ENCODE measurements around the gene GAMT. TPM values are rescaled to one million over a fixed set of nuclear protein-coding genes. Genes with fewer than 3 reads are reported as not detected.

Gene GAMT
- total RNA-seq, 2 experiments from 2014 or later, result 36.5 to 37.6 TPM

DNA sequence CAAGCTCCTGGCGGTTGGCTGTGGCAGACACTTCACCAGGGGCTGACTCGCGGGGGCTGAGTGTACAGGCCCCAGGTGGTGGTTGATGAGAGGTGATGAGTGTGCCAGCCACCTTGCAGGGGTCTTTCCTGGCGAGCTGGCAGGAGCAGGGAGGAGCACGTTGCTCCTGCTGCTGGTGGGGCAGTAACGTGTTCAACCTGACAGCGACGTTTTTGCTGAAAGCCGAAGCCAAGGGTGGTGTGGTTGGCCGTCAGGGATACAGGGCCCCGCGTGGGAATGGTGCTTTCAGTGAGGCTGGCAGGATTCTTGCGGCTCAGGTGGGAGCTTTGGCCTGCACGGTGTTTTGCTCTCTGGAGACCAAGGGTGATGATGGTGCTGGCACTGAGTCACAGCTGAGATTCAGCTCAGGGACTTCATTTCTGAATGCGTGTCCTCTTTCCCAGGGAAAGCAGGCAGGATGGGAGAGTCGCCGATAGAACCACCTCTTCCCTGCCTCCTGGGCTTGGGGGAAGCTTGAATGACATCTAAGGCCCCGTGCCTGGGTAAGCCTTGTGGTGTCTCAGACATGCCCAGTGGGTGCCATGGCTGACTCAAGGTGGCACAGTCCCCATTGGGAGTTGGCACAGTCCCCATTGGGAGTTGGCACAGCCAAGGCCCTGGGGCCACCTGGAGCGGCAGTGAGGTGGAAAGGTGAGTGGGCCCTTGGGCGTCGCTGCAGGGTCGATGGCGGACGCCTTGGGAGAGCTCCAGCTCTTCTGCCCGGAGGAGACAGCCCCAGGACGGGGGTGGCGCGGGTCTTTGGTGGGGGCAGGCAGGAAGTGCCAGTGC, 14.9 kb upstream of the GAMT start:
- Mint-ChIP-seq H3K36me3 (peaks cover 34% of the 10 kb centered on the region), H3K4me1 (peaks cover 48% of the 10 kb centered on the region), H3K4me3 (peak overlapping the region; percentile 43), H3K27me3 (no peaks in the 10 kb centered on the region), H3K27ac (peak overlapping the region; percentile 27), H3K9me3 (no peaks in the 10 kb centered on the region)
- no peak for DNase-seq

DNA sequence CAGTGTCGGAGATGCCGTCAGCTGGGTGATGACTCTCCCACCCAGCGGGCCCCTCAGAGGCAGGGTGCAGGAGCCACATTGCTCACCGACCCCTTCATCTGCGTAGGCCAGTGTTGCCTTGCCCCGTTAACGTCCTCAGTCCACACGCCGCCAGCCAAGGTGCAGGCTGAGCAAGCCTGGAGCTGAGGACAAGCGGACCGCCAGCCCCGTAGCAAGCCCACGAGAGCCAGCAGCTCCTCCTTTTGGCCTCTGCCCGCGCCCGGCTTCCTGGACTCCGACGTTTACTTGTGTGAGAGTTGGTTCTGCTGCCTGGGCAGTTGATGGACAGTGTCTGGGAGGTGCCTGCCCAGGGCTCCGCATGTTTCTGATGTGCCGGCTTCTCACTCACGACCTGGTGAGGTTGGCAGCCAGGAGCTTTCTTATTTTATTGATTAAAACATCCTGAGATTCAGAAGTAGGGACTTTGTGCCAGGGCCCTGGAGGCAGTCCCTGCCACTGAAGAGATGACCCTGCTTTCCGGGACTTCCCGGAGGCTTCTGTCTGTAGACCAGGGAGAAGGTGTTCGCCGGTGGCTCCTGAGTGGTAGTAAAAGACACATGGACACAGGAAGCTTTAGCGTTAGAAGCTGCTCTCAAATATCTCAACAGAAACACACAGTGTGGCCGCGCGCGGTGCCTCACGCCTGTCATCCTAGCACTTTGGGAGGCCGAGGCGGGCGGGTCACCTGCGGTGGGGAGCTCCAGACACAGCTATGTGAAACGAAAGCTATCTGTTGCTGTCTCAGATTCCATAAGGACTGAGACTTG, 11.9 kb upstream of the GAMT start:
- Mint-ChIP-seq H3K4me3 (no peak overlapping the region), H3K27ac (peak overlapping the region; percentile 69), H3K4me1 (peaks cover 71% of the 10 kb centered on the region), H3K9me3 (no peaks in the 10 kb centered on the region), H3K36me3 (peaks cover 53% of the 10 kb centered on the region), H3K27me3 (no peaks in the 10 kb centered on the region)
- no peak for DNase-seq

DNA sequence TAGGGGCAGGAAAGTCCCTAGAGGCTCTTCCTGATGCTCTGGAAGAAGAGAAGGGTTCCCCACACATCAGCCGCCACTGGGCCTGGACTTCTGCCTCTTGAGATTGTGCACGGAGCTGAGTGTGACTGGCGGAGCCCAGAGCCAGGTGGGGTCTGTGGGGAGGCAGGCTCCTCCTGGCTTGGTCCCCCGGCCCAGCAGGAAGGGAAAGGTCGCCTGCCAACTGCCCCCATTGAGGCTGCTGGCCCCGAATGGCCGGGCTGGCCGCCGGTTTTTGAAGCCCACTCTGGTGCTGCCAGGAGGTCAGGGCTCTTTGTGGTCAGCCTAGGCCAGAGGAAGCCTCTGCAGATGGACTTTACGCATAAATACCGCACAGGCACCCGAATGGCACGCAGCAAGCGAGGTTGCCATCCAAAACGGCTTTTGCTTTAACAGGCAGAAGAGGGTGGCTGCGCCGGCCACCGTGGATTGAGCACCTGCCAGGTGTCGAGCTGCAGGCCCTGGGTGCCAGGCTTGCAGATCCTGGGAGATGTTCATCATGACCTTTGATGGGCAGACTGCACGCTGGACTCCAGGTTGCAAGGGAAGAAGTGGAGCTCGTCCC, 11.1 kb upstream of the GAMT start:
- peaks cover 49% of the 10 kb centered on the region for H3K36me3 Mint-ChIP-seq
- H3K4me3 Mint-ChIP-seq, result no peak overlapping the region
- no peaks in the 10 kb centered on the region for H3K9me3 Mint-ChIP-seq
- peaks cover 68% of the 10 kb centered on the region for H3K4me1 Mint-ChIP-seq
- peak overlapping the region; percentile 95 for H3K27ac Mint-ChIP-seq
- no peaks in the 10 kb centered on the region for H3K27me3 Mint-ChIP-seq
- DNase-seq, result no peak

DNA sequence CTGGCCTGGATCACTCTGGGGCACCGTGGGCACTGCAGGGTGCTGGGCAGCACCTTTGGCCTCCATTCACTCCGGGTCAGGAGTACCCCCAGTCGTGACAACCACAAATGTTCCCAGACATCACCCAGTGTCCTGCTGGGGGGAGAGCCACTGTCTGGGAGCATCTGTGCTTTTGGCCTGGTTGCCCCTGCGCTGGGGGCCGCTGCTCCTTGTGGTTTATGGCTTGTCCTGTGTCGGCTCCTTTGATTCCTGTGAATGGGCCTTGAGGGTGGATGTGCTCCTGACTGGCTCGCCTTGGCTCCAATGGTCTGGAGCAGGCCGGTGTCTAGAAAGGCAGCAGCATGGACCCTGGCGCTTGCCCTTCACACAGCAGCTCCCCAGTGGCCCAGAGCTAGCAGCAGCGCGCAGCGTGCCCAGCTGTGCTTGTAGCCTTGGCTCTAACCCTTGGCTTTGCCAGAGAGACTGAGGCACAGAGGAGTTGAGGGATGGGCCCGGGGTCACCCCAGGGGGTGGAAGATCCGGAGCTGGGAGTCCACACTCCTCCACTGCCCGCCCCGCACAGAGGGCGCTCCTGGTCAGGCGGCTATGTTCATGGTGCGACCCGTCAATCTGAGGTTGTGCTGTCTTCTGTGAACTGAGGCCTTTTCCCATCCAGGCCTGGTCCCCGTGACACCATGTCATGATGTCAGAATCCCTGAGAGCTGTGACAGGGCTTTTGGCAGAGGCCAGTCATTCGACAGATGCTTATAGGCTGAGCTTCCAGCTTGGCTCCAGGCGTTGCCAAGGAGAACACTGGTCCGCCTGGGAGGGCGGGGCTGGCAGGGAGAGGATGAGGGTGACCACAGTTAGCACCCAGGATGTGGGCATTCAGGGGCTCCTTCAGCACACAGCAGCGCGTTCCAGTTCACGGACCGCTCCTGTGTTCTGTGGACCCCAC, 10.2 kb upstream of the GAMT start:
- H3K9me3 Mint-ChIP-seq, result no peaks in the 10 kb centered on the region
- H3K27ac Mint-ChIP-seq, result peak overlapping the region; percentile 95
- H3K4me3 Mint-ChIP-seq, result no peak overlapping the region
- DNase-seq, result peak; percentile 39
- no peaks in the 10 kb centered on the region for H3K27me3 Mint-ChIP-seq
- peaks cover 47% of the 10 kb centered on the region for H3K36me3 Mint-ChIP-seq
- H3K4me1 Mint-ChIP-seq, result peaks cover 65% of the 10 kb centered on the region

DNA sequence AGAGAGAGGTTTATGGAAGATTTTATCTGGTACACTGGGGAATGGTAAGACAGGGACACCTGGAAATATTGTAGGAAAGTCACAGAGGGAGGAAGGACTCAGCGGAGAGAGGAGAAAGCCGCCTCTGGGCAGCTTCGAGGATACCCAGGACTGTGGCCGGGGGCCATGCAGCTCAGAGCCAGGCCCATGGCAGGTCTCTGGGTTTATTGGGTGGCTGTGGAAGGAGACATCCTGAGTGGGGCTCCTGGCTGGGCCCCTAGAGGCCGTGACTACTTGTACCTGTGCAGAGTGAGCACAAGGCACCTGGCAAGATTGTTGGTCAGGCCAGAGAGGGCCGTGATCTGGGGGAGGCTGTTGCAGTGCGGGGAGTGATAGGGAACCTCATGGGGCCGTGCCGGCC, 9.4 kb upstream of the GAMT start:
- H3K4me3 Mint-ChIP-seq, result peak overlapping the region; percentile 96
- H3K4me1 Mint-ChIP-seq, result peaks cover 61% of the 10 kb centered on the region
- no peaks in the 10 kb centered on the region for H3K27me3 Mint-ChIP-seq
- peaks cover 47% of the 10 kb centered on the region for H3K36me3 Mint-ChIP-seq
- DNase-seq, result no peak
- no peaks in the 10 kb centered on the region for H3K9me3 Mint-ChIP-seq
- H3K27ac Mint-ChIP-seq, result peak overlapping the region; percentile 95

DNA sequence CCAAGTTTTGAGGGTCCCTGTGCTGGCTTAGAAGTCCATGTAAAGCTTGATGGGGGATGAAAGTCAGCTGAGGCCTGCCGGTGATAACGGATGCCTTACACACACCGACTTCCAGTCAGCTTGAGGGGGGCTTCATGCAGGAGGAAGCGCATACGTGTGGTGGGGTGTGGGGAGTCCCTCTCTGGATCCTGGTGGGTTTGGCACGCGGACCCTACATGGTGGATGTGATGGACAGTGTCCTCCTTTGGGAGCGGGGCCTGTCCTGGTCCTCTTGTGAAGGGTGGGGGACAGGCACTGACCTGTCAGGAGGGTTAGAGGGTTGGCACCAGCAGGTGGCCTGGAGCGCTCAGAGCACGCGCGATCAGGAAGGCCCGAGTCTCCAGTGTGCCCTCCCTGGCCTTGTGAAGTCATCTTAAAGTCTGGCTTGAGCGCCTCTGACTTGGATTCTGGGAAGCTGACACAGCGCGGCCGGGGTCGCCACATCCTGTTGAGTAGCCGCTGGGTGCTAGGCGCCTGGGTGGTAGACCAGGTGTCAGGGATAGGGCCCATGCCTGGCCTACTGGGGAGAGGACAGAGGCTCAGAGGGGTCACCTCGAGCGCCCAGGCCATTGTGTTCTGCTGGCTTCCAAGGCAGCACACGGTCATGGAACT, 8.9 kb upstream of the GAMT start:
- peaks cover 57% of the 10 kb centered on the region for H3K4me1 Mint-ChIP-seq
- H3K27ac Mint-ChIP-seq, result peak overlapping the region; percentile 95
- peak; percentile 52 for DNase-seq
- H3K9me3 Mint-ChIP-seq, result no peaks in the 10 kb centered on the region
- H3K27me3 Mint-ChIP-seq, result no peaks in the 10 kb centered on the region
- peak overlapping the region; percentile 96 for H3K4me3 Mint-ChIP-seq
- peaks cover 43% of the 10 kb centered on the region for H3K36me3 Mint-ChIP-seq

DNA sequence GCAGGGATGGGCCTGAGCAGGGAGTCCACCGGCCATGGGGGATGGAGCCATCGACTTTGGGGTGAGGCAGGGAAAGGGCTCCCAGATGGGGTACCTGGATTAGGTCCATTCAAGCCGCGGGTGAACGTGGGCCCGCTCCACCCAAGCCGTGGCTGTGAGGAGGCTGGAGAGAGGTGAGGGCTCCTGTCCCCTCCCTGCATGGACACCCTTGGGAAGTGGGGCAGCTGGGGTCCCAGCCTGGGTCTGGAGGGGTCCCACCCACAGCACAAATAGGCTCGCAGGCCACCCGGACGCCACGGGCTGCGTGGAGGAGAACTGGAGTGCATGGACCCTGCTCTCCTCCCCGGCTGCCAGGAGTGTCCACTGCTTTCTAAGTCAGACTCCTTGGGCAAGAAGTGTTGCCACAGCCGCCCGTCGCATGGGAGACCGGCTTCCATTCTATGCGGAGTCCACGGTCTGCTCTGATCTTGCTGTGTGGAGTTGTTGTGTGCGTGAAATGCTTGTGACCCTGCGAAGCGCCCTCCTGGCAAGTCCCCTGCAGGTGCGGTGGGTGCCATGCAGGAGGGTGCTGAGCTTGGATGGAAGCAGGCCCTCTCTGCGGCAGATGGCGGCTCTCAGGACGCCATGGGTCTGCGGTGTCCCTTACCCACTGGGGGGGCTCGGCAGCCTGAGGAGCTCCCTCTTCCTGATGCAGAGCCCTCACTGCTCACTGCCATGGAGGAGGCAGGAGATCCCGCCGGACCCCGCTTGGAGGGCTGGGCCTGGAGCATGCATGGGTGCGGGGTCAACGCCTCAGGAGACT, 8.1 kb upstream of the GAMT start:
- peaks cover 51% of the 10 kb centered on the region for H3K4me1 Mint-ChIP-seq
- no peak for DNase-seq
- H3K4me3 Mint-ChIP-seq, result peak overlapping the region; percentile 96
- no peaks in the 10 kb centered on the region for H3K9me3 Mint-ChIP-seq
- H3K27ac Mint-ChIP-seq, result peak overlapping the region; percentile 95
- no peaks in the 10 kb centered on the region for H3K27me3 Mint-ChIP-seq
- H3K36me3 Mint-ChIP-seq, result peaks cover 38% of the 10 kb centered on the region

DNA sequence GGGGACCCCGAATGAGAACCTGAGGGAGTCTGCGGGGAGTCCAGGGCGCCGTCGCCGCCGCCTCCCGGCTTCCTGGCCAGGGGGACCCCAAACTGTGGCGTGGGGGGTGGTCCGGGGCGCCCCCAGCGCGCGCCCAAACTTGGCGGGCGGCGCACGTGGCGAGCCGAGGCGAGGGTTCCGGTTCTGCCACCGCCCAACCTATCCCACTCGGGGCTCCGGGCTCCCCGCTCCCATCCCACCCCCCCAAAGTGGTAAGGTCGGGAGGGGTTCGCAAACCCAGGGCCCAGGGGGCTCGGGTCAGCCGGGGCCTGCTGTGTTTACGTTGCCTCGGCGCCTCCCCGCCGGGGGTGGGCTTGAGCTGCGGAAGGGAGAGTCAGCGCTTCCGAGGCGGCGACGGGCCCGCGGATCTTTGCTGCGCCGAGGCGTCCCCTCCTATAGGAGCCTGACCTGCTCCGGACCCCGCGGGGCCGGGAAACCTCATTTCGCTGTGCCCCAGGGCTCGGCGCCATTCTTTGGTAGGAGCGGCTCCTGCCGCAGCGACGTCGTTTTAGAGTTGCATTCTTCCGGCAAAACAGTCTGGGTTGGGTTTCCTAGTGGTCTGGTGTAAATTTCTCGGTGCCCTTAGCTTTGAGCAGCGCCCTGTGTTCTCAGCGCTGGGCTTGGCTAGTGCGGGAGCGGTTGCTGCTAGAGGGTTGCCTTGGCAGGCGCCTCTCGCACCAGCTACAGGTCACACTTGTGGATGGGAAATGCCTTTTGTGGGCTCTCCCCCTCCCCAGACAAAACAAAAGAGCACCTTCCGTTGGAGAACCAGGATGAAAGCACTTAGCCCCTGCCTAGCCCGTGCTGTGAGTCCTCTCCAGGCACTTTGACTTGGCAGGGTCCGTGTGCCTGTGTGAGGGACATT, 7.2 kb upstream of the GAMT start:
- H3K27me3 Mint-ChIP-seq, result peaks cover under 1% of the 10 kb centered on the region
- peaks cover 35% of the 10 kb centered on the region for H3K36me3 Mint-ChIP-seq
- H3K4me3 Mint-ChIP-seq, result peak overlapping the region; percentile 96
- H3K4me1 Mint-ChIP-seq, result peaks cover 47% of the 10 kb centered on the region
- peak overlapping the region; percentile 95 for H3K27ac Mint-ChIP-seq
- H3K9me3 Mint-ChIP-seq, result no peaks in the 10 kb centered on the region
- peak; percentile 70 for DNase-seq

DNA sequence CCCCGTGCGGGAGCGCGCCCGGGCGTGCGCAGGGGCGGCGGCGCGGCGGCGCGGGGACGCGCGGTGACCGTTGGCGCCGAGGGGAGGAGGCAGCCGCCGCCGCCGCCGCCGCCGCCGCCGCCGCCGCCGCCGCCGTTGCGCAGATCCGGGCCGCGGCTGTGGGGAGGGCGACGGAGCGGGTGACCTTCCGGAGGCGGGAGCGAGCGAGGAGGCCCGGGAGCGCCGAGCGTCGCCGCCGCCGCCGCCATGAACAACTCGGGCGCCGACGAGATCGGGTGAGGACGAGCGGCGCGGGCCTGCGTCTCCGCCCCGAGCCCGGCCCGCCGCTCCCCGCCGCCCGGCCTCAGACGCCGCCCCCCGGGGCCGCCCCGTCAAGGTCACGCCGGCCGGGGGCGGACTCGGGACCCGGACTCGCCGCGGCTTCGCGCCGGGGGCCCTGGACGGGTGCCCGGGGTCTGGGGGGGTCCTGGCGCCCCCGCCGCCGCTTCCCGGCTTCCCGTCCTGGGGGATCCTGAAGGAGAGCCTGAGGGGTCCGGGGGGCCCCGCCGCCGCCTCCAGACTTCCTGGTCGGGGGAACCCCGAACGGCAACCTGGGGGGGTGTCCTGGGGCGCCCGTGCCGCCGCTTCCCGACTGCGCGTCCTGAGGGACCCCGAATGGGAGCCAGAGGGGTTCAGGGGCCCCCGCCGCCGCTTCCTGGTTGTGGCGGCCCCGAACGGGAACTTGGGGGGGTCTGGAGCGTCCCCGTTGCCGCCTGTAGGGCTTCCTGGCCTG, 6.4 kb upstream of the GAMT start, which contains the start of gene DAZAP1:
DAZAP1 (plus strand) TSS at position 59 of the 772 bp plus-strand sequence; CDS start at position 247, 188 bp downstream.
- DNase-seq, result no peak
- peaks cover 29% of the 10 kb centered on the region for H3K36me3 Mint-ChIP-seq
- peak within 1 kb of the TSS; percentile 66 for H3K27ac Mint-ChIP-seq
- peaks cover 42% of the 10 kb centered on the region for H3K4me1 Mint-ChIP-seq
- H3K9me3 Mint-ChIP-seq, result no peaks in the 10 kb centered on the region
- H3K4me3 Mint-ChIP-seq, result peak within 1 kb of the TSS; percentile 96
- peaks cover 8% of the 10 kb centered on the region for H3K27me3 Mint-ChIP-seq

DNA sequence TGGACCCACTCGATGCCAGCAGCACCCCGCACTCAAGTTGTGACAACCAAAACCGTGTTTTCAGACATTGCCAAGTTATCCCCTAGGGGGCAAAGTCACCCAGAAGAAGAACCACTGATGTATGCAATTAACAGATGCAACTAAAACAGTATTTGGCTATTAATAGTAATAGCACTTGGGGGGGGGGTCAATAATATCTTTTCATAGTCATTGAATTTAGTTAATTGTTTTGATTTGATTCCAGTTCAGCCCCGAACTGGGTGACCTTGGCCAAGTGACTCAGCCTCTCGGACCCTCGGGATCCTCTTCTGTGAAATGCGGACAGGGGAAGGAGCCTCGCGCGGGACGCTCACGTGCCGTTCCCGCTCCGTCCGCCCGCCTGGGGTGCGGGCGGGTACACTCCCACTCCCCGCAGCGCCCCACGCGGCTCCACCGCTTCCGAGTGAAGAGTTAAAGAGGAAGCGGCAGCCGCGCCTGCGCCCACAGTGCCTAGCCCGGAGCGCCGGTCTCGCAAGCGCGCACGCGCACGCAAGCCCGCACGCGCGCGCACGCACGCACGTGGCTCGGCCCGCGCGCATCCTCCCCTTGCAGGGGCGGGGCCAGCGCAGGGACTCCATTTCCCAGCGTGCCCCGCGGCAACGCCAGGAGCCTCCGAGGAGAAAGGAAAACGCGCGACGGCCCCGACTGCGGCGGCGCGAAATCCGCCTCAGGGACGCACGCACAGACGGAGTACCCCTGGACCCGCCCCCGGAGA, 5.6 kb upstream of the GAMT start:
- peak overlapping the region; percentile 60 for H3K4me3 Mint-ChIP-seq
- peaks cover 28% of the 10 kb centered on the region for H3K36me3 Mint-ChIP-seq
- peaks cover 12% of the 10 kb centered on the region for H3K27me3 Mint-ChIP-seq
- H3K9me3 Mint-ChIP-seq, result no peaks in the 10 kb centered on the region
- H3K4me1 Mint-ChIP-seq, result peaks cover 41% of the 10 kb centered on the region
- H3K27ac Mint-ChIP-seq, result peak overlapping the region; percentile 66
- DNase-seq, result peak; percentile 100

DNA sequence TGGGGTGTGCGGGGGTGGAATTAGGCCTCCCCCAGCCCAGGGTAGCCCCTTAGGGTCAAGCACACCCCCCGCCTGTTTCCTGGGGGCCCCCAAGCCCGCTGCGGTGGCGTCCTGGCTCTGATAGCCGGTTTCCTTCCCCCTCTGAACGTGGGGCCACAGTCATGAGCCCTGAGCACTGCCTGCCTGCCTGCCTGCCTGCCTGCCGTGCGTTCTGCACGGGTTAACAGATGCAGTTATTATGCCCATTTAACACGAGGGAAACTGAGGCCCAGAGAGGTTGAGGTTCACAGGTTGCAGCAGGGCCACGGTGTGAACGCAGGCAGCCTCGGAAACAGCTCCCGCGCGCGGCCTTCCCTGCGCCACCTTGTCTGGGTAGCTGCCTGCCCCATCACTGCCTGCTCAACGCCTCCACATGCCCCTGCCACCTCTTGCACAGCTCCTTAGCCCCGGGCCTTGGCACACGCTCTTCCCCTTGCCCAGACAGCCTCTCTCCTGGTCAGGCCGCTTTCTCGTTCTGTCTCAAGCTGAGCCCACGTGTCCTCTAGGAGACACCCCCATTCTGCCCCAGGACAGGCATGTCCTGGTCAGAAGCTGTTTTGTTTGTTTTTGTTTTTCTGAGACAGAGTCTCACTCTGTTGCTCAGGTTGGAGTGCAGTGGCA, 1.2 kb upstream of the GAMT start:
- peaks cover 12% of the 10 kb centered on the region for H3K27me3 Mint-ChIP-seq
- peak overlapping the region; percentile 68 for H3K4me3 Mint-ChIP-seq
- no peaks in the 10 kb centered on the region for H3K9me3 Mint-ChIP-seq
- H3K36me3 Mint-ChIP-seq, result peaks cover 2% of the 10 kb centered on the region
- H3K27ac Mint-ChIP-seq, result peak overlapping the region; percentile 46
- no peak for DNase-seq
- peaks cover 12% of the 10 kb centered on the region for H3K4me1 Mint-ChIP-seq

All from activated naive CD8-positive, alpha-beta T cell treated with anti-CD3 and anti-CD28 coated beads for 36 hours (primary cell).